ENCODE data around the gene MTF2. TPM values are rescaled to one million over a fixed set of nuclear protein-coding genes. Genes with fewer than 3 reads are reported as not detected.

MTF2 gene
- total RNA-seq (10 to 100 TPM; 14.9 to 17.8 TPM), polyA plus RNA-seq (10 to 100 TPM in 1 of 2 donors, 1 to 10 TPM in 1; 3.2 to 10.3 TPM)

DNA sequence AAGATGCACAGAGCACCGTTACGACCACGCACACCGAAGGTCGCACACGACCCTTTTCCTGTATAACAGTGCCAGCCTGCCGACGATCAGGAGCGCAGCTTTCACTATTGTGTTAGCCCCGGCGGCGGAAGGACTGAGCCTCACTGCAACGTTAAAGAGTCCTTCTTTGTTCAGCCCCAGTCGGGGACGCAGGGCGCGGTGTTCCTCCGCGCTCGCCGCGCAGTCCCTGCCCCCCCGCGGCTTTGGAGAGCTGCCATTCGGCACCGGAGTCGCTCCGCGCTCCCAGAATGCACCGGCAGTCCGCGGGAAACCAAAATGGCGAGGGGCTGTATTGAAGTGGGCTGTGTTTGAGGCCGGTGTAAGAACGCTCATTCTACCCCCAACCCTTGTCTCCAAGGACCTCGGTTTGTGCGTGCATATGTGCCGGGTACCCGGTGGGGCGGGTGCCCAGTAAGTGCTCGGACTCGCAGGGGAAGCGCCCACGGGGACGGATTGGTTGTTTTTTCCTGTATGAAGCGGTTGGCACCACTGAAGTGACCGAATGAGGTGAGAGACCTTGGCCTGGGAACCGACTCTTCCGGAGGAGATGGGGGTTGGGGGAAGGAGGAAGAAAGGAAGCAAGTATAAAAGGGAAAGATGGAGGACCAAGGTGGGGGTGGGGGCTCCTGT is at the start of gene MTF2:
Gene MTF2 (plus strand): TSS at position 298 of the 669 bp plus-strand sequence. CDS start 244 bp downstream, at position 542.
- TF ChIP-seq REST (IDR thresholded peaks at IDR 0.05) (peak; percentile 90), ATF3 (IDR thresholded peaks at IDR 0.05) (peak; percentile 72), FOXA2 (IDR thresholded peaks at IDR 0.05) (no peak), NR2F2 (IDR thresholded peaks at IDR 0.05) (peak; percentile 51), CTCF (IDR thresholded peaks at IDR 0.05; ENCODE audit: low read depth, low read length, missing input control) (no peak), YY1 (IDR thresholded peaks at IDR 0.05) (peak; percentile 99), SP1 (IDR thresholded peaks at IDR 0.05) (peak; percentile 83), HNF4G (IDR thresholded peaks at IDR 0.05) (no peak), HNF4A (conservative IDR thresholded peaks at IDR 0.05) (peak; percentile 37 to 55), MAX (IDR thresholded peaks at IDR 0.05) (peak; percentile 72), RAD21 (IDR thresholded peaks at IDR 0.05) (peak; percentile 56 to 70), RXRA (IDR thresholded peaks at IDR 0.05) (peak; percentile 46 to 73), GABPA (IDR thresholded peaks at IDR 0.05 in 1 of 2, conservative IDR thresholded peaks at IDR 0.05 in 1 of 2) (peak in 1 of 2 donors; percentile 68), TAF1 (conservative IDR thresholded peaks at IDR 0.05) (peak; percentile 99), JUND (IDR thresholded peaks at IDR 0.05) (peak in 1 of 2 donors; percentile 22), FOXA1 (IDR thresholded peaks at IDR 0.05) (no peak), EGR1 (IDR thresholded peaks at IDR 0.05; ENCODE audit: low read depth in 2 of 2) (peak in 1 of 2 donors; percentile 40)
- TF ChIP-seq, protein P1, sequence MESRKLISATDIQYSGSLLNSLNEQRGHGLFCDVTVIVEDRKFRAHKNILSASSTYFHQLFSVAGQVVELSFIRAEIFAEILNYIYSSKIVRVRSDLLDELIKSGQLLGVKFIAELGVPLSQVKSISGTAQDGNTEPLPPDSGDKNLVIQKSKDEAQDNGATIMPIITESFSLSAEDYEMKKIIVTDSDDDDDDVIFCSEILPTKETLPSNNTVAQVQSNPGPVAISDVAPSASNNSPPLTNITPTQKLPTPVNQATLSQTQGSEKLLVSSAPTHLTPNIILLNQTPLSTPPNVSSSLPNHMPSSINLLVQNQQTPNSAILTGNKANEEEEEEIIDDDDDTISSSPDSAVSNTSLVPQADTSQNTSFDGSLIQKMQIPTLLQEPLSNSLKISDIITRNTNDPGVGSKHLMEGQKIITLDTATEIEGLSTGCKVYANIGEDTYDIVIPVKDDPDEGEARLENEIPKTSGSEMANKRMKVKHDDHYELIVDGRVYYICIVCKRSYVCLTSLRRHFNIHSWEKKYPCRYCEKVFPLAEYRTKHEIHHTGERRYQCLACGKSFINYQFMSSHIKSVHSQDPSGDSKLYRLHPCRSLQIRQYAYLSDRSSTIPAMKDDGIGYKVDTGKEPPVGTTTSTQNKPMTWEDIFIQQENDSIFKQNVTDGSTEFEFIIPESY (IDR thresholded peaks at IDR 0.05), result peak; percentile 82
- Histone ChIP-seq H3K27me3 (ENCODE audit: control insufficient read depth in 4 of 4, insufficient read depth in 4 of 4, low read length in 3 of 4) (no peaks in the 10 kb centered on the region), H3K9ac (ENCODE audit: low read depth in 1 of 2, low read length in 2 of 2) (peak within 1 kb of the TSS; percentile 93 to 99), H3K4me1 (ENCODE audit: control insufficient read depth in 4 of 4, insufficient read depth in 4 of 4, low read length in 3 of 4) (peaks cover 0 to 24% (median 22%) of the 10 kb centered on the region in 4 donors), H3K9me3 (ENCODE audit: control insufficient read depth in 4 of 4, low read length in 3 of 4) (no peaks in the 10 kb centered on the region), H3K27ac (ENCODE audit: low read depth in 1 of 2, low read length in 2 of 2) (peak within 1 kb of the TSS; percentile 82 to 90), H3K36me3 (ENCODE audit: control insufficient read depth in 4 of 4, insufficient read depth in 3 of 4, low read depth in 1 of 4, low read length in 3 of 4) (no peaks in the 10 kb centered on the region), H3K4me3 (ENCODE audit: low read depth in 1 of 3, low read length in 3 of 3) (peak within 1 kb of the TSS; percentile 56 to 92 (median 82))
- WGBS, result under 1% methylated on average over 49 of the region's 49 CpGs
- peak; percentile 94 for DNase-seq (ENCODE audit: low spot score)

Data from liver (tissue), 9 donors.